Caco-2 (cell line): ENCODE measurements around the gene C9. TPM values are rescaled to one million over a fixed set of nuclear protein-coding genes. Genes with fewer than 3 reads are reported as not detected.

Experiments
- BruUV-seq: library from RNA; stranded (reverse); fragments of 400-500 nt; replicated peaks from 2 replicates; lab custom pipeline; 2021; lab: Mats Ljungman, UMichigan
- CTCF ChIA-PET: fragments of 300-600 bp; sonication (Branson Sonifier 250); formaldehyde crosslinking; loops from one replicate; lab custom pipeline; 2022; ENCODE audit warnings: antibody characterized with exemption; lab: Charles Lee
- POLR2A ChIA-PET: fragments of 300-600 bp; sonication (Branson Sonifier 250); formaldehyde crosslinking; loops from one replicate; lab custom pipeline; 2022; ENCODE audit warnings: antibody characterized with exemption; lab: Charles Lee
- DNase-seq, 2 experiments: peaks; one replicate each; pipeline versions ENCODE4 v3.0.0 to v3.0.0-alpha.2; 2020 to 2022
- H3K27me3 ChIP-seq: replicated peaks from 2 replicates; pipeline ENCODE4 v1.6.0; 2011; ENCODE audit warnings: low read length; ENCODE audit not compliant: control insufficient read depth, insufficient read depth
- H3K36me3 ChIP-seq: 2 replicates; pipeline ENCODE4 v1.5.1; 2011; ENCODE audit warnings: low read length; ENCODE audit not compliant: control insufficient read depth, insufficient read depth
- H3K4me1 ChIP-seq: fragments of 250-450 bp; sonication (Bioruptor Pico); 2 replicates; pipeline ENCODE4 v1.5.1; 2020; ENCODE audit warnings: mild to moderate bottlenecking
- H3K4me3 ChIP-seq: 2 replicates; pipeline ENCODE4 v1.5.1; 2011; ENCODE audit warnings: low read depth, mild to moderate bottlenecking, control low read depth, low read length
- H3K9me3 ChIP-seq: fragments of 250-450 bp; sonication (Bioruptor Pico); 2 replicates; pipeline ENCODE4 v1.5.1; 2020; ENCODE audit warnings: mild to moderate bottlenecking, moderate library complexity
- H3K27ac Mint-ChIP-seq: one replicate; pipeline ENCODE4 v1.8.0; 2022; ENCODE audit warnings: mixed read lengths; ENCODE audit not compliant: unreplicated experiment
- H3K27me3 Mint-ChIP-seq: one replicate; pipeline ENCODE4 v1.8.0; 2022; ENCODE audit warnings: mixed read lengths; ENCODE audit not compliant: insufficient read depth, unreplicated experiment
- H3K36me3 Mint-ChIP-seq: one replicate; pipeline ENCODE4 v1.8.0; 2022; ENCODE audit warnings: mild to moderate bottlenecking, mixed read lengths; ENCODE audit not compliant: insufficient read depth, unreplicated experiment
- H3K4me1 Mint-ChIP-seq: one replicate; pipeline ENCODE4 v1.8.0; 2022; ENCODE audit warnings: low read depth, mixed read lengths; ENCODE audit not compliant: unreplicated experiment
- H3K4me3 Mint-ChIP-seq: one replicate; pipeline ENCODE4 v1.8.0; 2022; ENCODE audit warnings: mild to moderate bottlenecking, moderate library complexity, mixed read lengths; ENCODE audit not compliant: unreplicated experiment
- H3K9me3 Mint-ChIP-seq: one replicate; pipeline ENCODE4 v1.8.0; 2022; ENCODE audit warnings: mixed read lengths; ENCODE audit not compliant: unreplicated experiment
- intact Hi-C: fragments of 100-400 bp; cut with micrococcal nuclease; formaldehyde crosslinking; loops from one replicate; pipeline ENCODE4 v1.10.0; 2022; ENCODE audit not compliant: unreplicated experiment
- total RNA-seq: library from RNA; stranded (reverse); gene quantifications from 2 replicates; pipeline ENCODE4 v1.2.3, GENCODE V29; 2022
- TF ChIP-seq, protein P1 (sequence below), 2 experiments: fragments of 200-600 bp in 1 of 2; IDR thresholded peaks; 1 replicate in 1 of 2; 2 replicates in 1 of 2; pipeline versions ENCODE4 v1.5.1 to v1.8.0; 2011 to 2022; ENCODE audit warnings: antibody characterized with exemption in 1 of 2, control low read depth in 1 of 2, inconsistent platforms in 1 of 2, low read depth in 1 of 2, low read length in 1 of 2, mild to moderate bottlenecking in 1 of 2, moderate library complexity in 1 of 2; ENCODE audit not compliant: insufficient read depth in 1 of 2, severe bottlenecking in 1 of 2, unreplicated experiment in 1 of 2

Gene C9
- total RNA-seq, 1 experiment from 2014 or later: 0.41 TPM

GRCh38 chr5:39264528-39264927 lies 99.8 kb downstream of the C9 start:
- BruUV-seq: no TSS peak
- ChIA-PET CTCF (no interaction called here), POLR2A (no interaction called here)
- Mint-ChIP-seq H3K4me3 (no peak overlapping the region), H3K9me3 (no peaks in the 10 kb centered on the region), H3K27me3 (no peaks in the 10 kb centered on the region), H3K36me3 (no peaks in the 10 kb centered on the region), H3K27ac (no peak overlapping the region), H3K4me1 (peaks cover 4% of the 10 kb centered on the region)
- Histone ChIP-seq H3K27me3 (no peaks in the 10 kb centered on the region), H3K4me1 (no peaks in the 10 kb centered on the region), H3K36me3 (no peaks in the 10 kb centered on the region), H3K4me3 (no peak overlapping the region), H3K9me3 (no peaks in the 10 kb centered on the region)
- no peak for DNase-seq
- TF ChIP-seq, protein P1, sequence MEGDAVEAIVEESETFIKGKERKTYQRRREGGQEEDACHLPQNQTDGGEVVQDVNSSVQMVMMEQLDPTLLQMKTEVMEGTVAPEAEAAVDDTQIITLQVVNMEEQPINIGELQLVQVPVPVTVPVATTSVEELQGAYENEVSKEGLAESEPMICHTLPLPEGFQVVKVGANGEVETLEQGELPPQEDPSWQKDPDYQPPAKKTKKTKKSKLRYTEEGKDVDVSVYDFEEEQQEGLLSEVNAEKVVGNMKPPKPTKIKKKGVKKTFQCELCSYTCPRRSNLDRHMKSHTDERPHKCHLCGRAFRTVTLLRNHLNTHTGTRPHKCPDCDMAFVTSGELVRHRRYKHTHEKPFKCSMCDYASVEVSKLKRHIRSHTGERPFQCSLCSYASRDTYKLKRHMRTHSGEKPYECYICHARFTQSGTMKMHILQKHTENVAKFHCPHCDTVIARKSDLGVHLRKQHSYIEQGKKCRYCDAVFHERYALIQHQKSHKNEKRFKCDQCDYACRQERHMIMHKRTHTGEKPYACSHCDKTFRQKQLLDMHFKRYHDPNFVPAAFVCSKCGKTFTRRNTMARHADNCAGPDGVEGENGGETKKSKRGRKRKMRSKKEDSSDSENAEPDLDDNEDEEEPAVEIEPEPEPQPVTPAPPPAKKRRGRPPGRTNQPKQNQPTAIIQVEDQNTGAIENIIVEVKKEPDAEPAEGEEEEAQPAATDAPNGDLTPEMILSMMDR (IDR thresholded peaks at IDR 0.05; ENCODE audit: insufficient read depth in 1 of 2, low read depth in 1 of 2, low read length in 1 of 2, severe bottlenecking in 1 of 2, unreplicated experiment in 1 of 2): no peak
- intact Hi-C loops: no loop called here

GRCh38 chr5:39262981-39263380 lies 101.3 kb downstream of the C9 start:
- POLR2A ChIA-PET: no interaction called here
- Histone ChIP-seq H3K27me3 (no peaks in the 10 kb centered on the region), H3K36me3 (no peaks in the 10 kb centered on the region), H3K4me1 (0 out of 2 replicates have a peak, but pooled peaks cover 2% of the 10 kb centered on the region), H3K4me3 (no peak overlapping the region), H3K9me3 (no peaks in the 10 kb centered on the region)
- Mint-ChIP-seq H3K4me3 (no peak overlapping the region), H3K9me3 (no peaks in the 10 kb centered on the region), H3K27me3 (no peaks in the 10 kb centered on the region), H3K27ac (no peak overlapping the region), H3K4me1 (no peaks in the 10 kb centered on the region), H3K36me3 (no peaks in the 10 kb centered on the region)
- CTCF ChIA-PET: no interaction called here
- intact Hi-C loops: no loop called here
- TF ChIP-seq, protein P1 (IDR thresholded peaks at IDR 0.05; ENCODE audit: insufficient read depth in 1 of 2, low read depth in 1 of 2, low read length in 1 of 2, severe bottlenecking in 1 of 2, unreplicated experiment in 1 of 2): no peak
- no TSS peak for BruUV-seq
- no peak for DNase-seq

- H3K27ac Mint-ChIP-seq: no peak overlapping the region
- H3K9me3 ChIP-seq: no peaks in the 10 kb centered on the region
- H3K4me3 ChIP-seq: no peak overlapping the region
- H3K4me3 Mint-ChIP-seq: no peak overlapping the region
- peaks cover 4% of the 10 kb centered on the region; the same call in 1 of the 2 replicates for H3K4me1 ChIP-seq
- POLR2A ChIA-PET: no interaction called here
- no peaks in the 10 kb centered on the region for H3K27me3 Mint-ChIP-seq
- H3K36me3 Mint-ChIP-seq: no peaks in the 10 kb centered on the region
- CTCF ChIA-PET: no interaction called here
- H3K4me1 Mint-ChIP-seq: no peaks in the 10 kb centered on the region
- no peak for DNase-seq
- H3K36me3 ChIP-seq: no peaks in the 10 kb centered on the region
- TF ChIP-seq, protein P1 (IDR thresholded peaks at IDR 0.05; ENCODE audit: insufficient read depth in 1 of 2, low read depth in 1 of 2, low read length in 1 of 2, severe bottlenecking in 1 of 2, unreplicated experiment in 1 of 2): no peak
- no TSS peak for BruUV-seq
- H3K27me3 ChIP-seq: no peaks in the 10 kb centered on the region
- intact Hi-C loops: no loop called here
- no peaks in the 10 kb centered on the region for H3K9me3 Mint-ChIP-seq
These were observed 104.2 kb downstream of the C9 start for GRCh38 chr5:39260095-39260494.
